DMS 273 (cell line): ENCODE results near the gene EYA2.

Experiments
- DNase-seq: peaks from one replicate; lab custom pipeline; 2025; ENCODE audit not compliant: unreplicated experiment; lab: John Stamatoyannopoulos, UW

The EYA2 gene

DNA sequence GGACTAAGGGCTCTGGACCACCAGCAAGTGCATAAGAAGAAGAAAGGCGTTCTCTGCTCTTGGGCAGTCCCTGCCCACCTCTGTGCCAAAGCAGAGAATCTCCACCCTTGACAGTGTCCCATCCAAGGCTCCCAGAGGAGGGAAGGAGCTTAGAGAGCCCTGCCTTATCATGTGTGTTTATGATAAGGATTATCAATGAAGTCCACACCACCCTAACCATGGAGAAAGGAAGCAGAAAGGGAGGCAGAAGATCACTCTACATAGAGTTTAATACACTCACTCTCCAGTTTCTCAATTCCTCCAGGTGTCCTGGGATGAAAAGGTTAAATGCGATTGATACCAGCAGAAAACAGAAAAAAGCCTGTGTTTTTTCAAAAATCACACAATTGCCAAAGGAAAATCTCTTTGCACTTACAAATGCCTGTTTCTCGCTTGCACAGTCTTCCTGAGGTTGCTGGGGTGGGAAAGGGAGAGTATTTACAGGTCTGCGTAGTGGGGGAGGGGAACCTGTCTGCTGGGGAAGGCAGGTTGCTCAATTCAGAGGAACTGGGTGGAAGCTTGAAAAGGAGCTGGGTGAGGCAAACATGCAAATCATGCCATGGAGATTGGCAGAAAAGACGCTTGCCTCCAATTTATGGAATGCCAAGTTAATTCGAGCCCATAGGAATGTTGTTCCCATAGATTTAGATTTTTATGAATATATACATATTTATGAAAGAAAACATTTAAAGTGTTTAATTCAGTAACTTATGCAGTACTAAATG, 104.0 kb downstream of the EYA2 start:
- no peak for DNase-seq

GRCh38 chr20:46999801-47000465, 105.3 kb downstream of the EYA2 start:
- DNase-seq: no peak

- no peak for DNase-seq
Measured at GRCh38 chr20:47003223-47003622, 108.6 kb downstream of the EYA2 start.

GRCh38 chr20:47004179-47004578, 109.5 kb downstream of the EYA2 start:
- no peak for DNase-seq

DNA sequence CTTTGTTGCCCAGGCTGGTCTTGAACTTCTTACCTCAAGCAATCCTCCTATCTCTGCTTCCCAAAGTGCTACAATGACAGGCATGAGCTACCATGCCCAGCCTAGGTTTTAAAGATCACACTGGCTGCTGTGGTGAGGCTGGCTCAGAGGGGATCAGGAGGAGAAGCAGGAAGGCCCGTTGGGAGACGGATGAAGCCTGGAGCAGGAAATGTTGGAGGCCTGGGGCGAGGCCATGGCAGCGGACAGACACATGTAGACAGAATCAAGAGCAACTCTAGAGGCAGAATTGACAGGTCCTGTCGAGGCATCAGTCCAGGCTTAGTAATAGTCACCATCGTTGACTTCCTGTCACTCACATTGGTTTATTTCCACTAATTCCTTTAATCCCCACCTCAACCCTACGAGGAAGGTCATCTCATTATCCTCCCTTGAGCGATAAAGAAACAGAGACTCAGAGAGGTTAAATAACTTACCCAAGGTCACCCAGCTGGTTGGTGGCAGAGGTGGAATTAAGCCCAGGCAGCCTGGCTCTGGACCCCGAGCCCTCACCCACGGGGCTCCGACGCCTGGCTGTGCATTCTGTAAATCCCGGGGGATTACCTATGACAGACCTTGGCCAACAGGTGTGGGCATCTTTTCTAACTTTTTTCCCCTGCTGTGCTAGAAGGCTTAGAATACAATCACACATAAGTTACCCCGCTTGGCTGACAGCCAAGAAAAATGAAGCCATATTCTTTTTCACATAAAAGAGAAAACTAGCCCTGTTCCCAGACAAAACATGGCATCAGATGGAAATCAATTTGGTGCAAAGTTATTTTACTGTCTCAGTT, 113.4 kb downstream of the EYA2 start:
- peak; percentile 15 for DNase-seq

GRCh38 chr20:47008842-47009518, 114.3 kb downstream of the EYA2 start:
- DNase-seq: no peak

GRCh38 chr20:47009784-47010183, 115.1 kb downstream of the EYA2 start:
- no peak for DNase-seq

GRCh38 chr20:47011984-47012383, 117.3 kb downstream of the EYA2 start:
- no peak for DNase-seq

DNA sequence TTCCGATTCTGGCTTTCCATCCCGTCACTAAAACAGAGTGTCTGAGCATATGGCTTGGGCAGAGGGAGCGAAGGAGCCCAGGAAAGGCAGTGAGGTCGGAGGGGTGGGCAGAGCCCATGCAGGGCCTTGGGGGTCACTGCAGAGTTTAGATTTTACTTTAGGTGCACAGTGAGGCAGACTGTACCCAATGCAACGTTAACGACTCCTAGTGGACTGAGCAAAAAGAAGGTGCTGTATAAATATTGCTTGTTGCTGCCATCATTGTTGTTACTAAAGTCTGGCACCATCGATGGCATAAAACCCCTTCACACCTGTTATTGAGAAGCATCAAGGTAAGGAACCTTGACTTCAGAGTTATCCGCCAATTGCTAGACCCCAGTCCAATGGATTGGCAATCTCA, 119.0 kb downstream of the EYA2 start:
- DNase-seq: no peak

DNA sequence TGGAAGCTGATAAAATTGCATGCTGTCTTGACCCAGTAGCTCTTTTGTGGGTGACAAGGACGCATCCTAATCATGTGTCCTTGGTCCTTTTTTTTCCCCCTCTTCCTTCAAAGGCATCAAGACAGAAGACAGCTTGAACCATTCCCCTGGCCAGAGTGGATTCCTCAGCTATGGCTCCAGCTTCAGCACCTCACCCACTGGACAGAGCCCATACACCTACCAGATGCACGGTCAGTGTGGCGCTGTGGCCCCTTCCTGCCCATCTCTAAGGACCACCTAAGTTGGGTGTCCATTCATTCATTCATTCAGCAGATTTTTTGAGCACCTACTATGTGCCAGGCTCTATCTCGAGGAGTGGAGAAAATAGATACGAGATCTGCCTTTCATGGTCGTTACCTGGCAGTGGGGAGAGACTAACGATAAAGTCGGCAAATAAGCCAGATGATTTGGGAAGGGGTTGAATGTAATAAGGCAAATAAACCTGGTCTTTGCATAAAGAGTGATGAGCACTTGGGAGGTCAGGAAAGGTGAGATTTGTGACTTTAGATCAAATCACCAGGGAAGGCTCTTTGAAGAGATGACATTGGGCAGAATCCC, 121.5 kb downstream of the EYA2 start:
- no peak for DNase-seq

DNA sequence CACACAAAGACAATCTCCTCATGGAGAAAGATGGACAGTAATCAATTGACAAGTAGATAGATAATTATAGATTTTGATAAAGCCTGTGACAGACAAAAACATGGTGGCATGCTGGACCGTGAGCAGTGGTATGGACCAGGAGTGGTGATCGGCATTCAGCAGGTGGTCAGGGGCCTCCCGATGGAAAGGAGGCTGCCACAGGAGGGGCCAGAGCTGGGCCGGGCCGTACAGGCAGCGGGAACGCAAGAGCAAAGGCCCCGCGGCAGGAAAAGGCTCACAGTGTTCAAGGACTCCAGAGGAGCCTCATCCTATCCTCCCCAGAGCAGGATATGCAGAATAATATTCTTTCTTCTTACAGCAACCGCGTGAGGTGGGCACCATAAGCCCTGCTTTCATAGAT, 123.7 kb downstream of the EYA2 start:
- no peak for DNase-seq

DNA sequence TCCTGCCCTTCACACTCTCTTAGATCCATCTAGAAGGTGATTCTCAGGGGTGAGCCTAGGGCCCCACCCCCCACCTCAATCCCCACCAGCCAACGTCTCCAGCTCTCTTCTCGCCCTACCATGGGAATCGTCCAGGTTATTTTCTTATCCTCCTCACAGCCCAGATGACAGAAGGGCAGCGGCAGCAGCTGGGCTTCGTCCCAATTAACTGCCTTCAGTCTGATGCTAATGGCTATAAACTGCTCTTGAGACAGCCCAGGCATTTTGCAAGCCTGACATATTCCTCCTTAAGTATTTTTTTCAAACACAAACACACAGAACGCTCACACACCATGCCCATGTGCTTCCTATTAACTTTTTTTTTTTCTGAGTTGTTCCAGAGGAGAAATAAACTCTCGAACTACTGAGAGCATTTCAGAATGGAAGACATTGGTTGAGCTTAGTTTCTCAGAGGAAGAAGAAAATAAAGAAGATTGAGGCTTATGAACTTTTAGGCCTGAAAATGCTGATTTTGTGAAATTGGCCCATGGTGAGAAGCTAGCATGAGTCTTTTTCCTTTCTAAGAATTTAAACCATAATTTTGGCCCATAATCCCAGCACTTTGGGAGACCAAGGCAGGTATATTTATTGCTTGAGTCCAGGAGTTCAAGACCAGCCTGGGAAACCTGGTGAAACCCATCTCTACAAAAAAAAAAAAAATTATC, 124.6 kb downstream of the EYA2 start:
- peak; percentile 86 for DNase-seq

GRCh38 chr20:47020231-47020630, 125.6 kb downstream of the EYA2 start:
- DNase-seq: no peak

GRCh38 chr20:47021850-47022249, 127.2 kb downstream of the EYA2 start:
- DNase-seq: no peak

- peak; percentile 60 for DNase-seq
Measured at GRCh38 chr20:47024461-47024937, 129.9 kb downstream of the EYA2 start.

GRCh38 chr20:47027042-47027441, 132.4 kb downstream of the EYA2 start:
- no peak for DNase-seq

- DNase-seq: no peak
Measured at GRCh38 chr20:47027456-47027855, 132.8 kb downstream of the EYA2 start.

GRCh38 chr20:47028487-47028886, 133.8 kb downstream of the EYA2 start:
- no peak for DNase-seq

DNA sequence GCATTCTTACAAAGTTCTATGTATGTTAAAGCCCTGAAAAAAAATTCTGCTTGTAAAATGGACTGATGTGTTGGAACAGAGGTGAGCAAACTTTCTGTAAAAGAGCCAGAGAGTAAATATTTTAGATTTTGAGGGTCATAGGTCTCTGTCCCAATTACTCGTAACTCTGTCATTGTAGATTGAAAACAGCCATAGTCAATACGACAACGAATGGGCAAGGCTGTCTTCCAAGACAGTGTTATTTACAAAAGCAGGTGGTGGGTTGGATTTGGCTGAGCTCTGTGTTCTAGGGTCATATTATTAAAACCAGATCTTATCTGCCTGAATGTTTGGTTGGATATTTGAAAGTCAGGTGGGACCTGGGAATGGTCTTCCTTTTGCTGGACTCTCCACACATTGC, 135.2 kb downstream of the EYA2 start:
- no peak for DNase-seq

DNA sequence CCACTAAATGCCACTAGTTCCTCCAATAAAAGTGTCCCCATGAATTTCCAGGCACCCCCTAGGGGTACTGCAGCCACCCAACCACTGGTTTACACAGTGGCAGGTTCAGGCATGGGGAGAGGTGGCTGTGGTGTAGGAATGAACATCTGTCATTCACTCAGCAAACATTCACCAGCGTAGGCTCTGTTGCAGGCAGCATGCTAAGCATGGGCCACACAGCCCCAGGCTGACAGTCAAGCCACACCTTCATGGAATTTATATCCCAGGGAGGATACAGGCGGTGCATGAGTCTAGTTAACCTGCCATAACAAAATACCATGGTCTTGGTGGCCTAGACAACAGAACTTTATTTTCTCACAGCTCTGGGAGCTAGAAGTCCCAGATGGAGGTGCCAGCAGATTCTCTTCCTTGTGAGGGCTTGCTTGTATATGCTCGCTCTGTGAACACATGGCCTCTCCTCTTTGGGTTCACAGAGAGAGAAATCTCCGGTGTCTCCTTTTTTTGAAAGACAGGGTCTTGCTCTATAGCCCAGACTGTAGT, 135.7 kb downstream of the EYA2 start:
- DNase-seq: no peak
